Epithelial cell of proximal tubule (primary cell): ENCODE results near the gene NQO1. TPM values are rescaled to one million over a fixed set of nuclear protein-coding genes. Genes with fewer than 3 reads are reported as not detected.
A peak's percentile ranks its signal among the peaks of the same experiment; 100 is the strongest.

Source experiments
- DNase-seq: peaks from one replicate; pipeline ENCODE4 v3.0.0-alpha.2; 2011; ENCODE audit warnings: low read depth
- H3K4me3 ChIP-seq: 2 replicates; pipeline ENCODE4 v1.5.1; 2011; ENCODE audit warnings: low read depth, mild to moderate bottlenecking, low read length
- total RNA-seq: library from RNA; depleted of rRNA; stranded (reverse); fragments of >200 nt; gene quantifications from 2 replicates; pipeline ENCODE4 v1.2.3, GENCODE V29; 2015
- TF ChIP-seq, protein P1 (sequence below): conservative IDR thresholded peaks from 2 replicates; pipeline ENCODE4 v1.5.1; 2012; ENCODE audit warnings: low read depth, mild to moderate bottlenecking, low read length

The NQO1 gene
- total RNA-seq, 1 donor from 2014 or later: 133 TPM

DNA sequence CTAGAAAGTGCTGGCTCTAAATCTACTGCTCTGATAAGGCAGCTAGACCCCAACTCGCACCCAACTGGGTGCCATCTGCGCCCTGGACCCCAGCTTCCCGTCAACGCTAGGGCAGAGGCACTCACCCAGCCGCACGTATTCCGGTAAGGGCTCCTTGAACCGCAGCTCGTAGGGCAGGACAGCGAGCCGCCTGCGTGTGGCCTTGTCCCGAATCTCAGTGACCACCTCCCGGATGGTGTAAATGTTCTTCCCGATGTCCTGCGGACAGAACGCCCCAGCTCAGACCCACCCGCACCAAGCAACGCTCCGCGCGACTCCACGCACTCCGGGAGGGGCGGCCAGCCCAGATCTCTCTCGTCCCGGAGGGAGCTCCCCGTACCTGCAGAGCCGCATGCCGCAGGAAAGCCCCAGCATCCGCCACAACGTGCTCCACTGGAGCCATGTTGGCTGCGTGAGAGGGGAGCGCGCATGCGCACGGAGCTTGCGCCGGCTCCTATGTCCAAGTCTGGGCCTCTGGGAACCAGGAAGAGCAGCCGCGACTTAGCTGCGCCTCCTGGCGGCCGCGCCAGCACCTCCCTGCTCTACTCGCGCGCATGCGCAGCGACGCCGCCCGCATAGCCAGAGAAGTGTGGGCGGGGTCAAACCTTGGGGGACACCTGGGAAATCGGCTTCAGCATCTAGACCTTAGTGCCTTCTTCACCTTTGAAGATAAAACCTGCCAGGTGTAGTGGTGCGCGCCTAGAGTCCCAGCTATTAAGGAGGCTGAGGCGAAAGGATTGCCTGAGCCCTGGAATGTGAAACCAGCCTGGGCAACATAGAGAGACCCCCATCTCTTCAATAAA is 28.3 kb upstream of the NQO1 start, which contains the start of gene NOB1:
TSS of gene NOB1 (minus strand) at position 458 of the 842 bp plus-strand sequence. CDS start at position 442, 16 bp downstream.
- peak within 1 kb of the TSS; percentile 83 for H3K4me3 ChIP-seq
- TF ChIP-seq, protein P1, sequence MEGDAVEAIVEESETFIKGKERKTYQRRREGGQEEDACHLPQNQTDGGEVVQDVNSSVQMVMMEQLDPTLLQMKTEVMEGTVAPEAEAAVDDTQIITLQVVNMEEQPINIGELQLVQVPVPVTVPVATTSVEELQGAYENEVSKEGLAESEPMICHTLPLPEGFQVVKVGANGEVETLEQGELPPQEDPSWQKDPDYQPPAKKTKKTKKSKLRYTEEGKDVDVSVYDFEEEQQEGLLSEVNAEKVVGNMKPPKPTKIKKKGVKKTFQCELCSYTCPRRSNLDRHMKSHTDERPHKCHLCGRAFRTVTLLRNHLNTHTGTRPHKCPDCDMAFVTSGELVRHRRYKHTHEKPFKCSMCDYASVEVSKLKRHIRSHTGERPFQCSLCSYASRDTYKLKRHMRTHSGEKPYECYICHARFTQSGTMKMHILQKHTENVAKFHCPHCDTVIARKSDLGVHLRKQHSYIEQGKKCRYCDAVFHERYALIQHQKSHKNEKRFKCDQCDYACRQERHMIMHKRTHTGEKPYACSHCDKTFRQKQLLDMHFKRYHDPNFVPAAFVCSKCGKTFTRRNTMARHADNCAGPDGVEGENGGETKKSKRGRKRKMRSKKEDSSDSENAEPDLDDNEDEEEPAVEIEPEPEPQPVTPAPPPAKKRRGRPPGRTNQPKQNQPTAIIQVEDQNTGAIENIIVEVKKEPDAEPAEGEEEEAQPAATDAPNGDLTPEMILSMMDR: peak; percentile 96
- DNase-seq: peak; percentile 57

DNA sequence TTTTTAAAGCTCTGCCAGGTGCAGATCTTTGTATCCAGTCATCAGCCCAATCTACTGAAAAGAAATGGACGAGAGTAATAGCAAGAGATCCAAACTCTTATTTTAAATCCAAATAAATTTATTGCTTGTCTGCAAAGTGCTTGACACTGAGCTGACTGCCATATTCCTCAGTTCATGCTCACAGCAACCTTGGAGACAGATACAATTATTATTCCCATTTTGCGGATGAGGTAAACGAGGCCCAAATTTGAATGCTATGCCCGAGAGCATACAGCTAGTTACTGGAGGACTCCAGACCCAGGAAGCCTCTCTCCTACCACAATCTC is 27.7 kb upstream of the NQO1 start:
- no peak for DNase-seq

DNA sequence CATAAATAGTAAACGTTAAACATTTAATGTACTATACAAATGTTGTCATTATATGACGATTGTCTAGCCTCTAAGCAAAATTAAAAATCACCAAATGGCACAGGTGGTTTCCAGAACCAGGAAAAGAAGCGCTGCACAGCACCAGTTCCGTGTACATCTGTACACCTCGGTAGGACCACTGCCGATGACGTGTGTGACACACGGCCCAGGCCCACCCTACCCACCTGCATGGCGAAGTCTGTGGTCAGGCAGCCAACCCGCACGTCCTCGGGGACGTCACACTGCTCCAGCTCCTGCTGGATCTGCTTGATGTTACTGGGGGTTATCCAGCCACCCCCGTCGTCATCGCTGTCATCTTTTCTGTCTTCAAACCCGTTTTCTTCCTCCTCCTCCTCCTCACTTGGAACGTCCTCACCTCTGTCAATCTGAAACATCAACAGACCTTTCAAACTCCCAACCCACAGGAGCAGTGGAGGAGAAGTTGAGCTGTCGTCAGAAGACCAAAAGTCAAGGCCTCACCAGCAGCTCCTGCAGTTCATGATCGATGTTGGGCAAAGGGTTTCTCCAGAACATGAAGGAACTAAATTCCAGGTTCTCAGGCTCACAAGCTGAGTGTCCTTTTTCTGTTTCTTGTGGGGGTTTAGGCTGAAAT is 22.5 kb upstream of the NQO1 start:
- no peak for DNase-seq
- TF ChIP-seq, protein P1: no peak

More for the DNA sequence above, 27.7 kb upstream of the NQO1 start:
- TF ChIP-seq, protein P1: no peak
- peak overlapping the region; percentile 83 for H3K4me3 ChIP-seq

DNA sequence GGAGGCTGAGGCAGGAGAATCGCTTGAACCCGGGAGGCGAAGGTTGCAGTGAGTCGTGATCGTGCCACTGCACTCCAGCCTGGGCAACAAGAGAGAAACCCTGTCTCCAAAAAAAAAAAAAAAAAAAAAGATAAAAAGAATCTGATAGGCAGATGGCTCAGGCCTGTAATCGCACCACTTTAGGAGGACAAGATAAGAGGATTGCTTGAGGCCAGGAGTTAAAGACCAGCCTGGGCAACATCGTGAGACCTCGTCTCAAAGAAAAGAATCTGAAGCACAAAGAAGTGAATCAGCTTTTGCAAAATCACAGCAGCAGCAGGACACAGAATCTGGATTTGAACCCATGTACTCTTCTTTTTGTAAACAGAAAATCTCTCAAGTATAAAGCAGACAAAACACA is 20.8 kb upstream of the NQO1 start:
- DNase-seq: no peak
- no peak overlapping the region for H3K4me3 ChIP-seq
- TF ChIP-seq, protein P1: no peak

More for the DNA sequence above, 22.5 kb upstream of the NQO1 start:
- no peak overlapping the region for H3K4me3 ChIP-seq

DNA sequence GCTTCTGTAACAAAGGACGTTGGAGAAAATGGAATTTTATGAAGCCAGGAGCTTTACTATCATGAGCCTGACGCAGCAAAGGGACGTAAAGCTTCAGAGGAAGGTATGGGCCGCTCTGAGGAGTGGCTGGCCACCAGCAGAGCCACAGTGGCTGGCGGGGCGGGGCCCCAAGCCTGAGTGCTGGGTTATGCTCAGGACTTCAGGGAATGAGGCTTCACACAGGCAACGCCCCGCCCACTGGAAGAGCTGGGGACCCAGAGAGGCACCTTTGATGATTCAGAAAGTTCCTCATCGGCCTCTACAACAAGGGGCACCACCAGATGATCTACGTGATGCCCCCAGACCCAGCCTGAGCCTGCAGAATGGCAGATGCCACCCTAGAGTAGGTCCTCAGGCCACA is 19.6 kb upstream of the NQO1 start:
- no peak overlapping the region for H3K4me3 ChIP-seq
- TF ChIP-seq, protein P1: no peak
- DNase-seq: no peak

DNA sequence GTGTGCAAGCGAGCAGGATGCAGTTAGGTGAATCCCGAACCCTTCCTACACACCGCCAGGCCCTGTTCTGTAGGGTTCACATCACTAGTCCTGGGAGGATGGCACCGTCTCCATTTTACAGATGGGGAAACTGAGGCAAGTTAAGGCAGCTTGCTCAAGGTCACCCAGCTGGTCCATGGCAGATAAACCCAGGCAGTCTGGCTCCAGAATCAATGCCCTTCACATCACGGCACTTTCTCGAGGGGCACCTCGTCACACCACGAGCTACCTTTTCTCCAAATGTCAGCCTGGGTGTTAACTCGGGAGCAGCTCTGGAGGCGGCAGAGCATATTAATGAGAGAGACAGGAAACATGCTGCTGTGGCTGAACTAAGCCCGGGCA is 18.9 kb upstream of the NQO1 start:
- DNase-seq: no peak
- no peak overlapping the region for H3K4me3 ChIP-seq
- TF ChIP-seq, protein P1: no peak
